ENCODE results near the gene AEBP1.

AEBP1 gene

DNA sequence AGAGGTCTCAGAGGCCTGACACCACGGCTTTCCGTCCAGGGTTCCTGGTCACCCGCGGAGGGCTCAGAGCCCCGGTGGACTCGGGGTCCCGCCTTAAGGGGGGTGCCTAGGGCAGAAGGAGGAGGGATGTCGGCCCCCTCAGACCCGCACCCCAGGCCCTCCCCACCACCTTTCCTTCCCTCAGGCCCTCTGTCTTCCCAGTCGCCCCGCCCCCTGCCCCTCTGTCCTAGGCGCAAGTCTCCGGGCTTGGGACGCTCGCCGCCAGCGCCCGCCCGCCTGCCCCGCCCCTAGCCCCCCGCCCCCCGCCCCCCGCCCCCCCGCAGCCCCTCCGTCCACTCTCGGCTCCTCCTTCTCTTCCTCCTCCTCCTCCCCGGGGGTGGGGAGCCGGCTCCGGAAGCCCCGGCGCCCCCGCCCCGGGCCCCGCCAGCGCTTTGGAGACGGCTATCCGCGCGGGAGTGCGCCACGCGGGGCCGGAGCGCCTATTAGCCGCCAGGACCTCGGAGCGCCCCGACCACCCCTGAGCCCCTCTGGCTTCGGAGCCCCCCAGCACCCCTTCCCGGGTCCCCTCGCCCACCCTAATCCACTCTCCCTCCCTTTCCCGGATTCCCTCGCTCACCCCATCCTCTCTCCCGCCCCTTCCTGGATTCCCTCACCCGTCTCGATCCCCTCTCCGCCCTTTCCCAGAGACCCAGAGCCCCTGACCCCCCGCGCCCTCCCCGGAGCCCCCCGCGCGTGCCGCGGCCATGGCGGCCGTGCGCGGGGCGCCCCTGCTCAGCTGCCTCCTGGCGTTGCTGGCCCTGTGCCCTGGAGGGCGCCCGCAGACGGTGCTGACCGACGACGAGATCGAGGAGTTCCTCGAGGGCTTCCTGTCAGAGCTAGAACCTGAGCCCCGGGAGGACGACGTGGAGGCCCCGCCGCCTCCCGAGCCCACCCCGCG lies at the start of gene AEBP1:
AEBP1 (plus strand) TSS at position 423 of the 937 bp plus-strand sequence; CDS start at position 744, 321 bp downstream.
- in situ Hi-C loops (cut with MboI; ENCODE audit: low sequenced_read_pairs, unreplicated experiment): no loop called here
- peak; percentile 70 for DNase-seq (ENCODE audit: low spot score)
- TF ChIP-seq, protein P1, sequence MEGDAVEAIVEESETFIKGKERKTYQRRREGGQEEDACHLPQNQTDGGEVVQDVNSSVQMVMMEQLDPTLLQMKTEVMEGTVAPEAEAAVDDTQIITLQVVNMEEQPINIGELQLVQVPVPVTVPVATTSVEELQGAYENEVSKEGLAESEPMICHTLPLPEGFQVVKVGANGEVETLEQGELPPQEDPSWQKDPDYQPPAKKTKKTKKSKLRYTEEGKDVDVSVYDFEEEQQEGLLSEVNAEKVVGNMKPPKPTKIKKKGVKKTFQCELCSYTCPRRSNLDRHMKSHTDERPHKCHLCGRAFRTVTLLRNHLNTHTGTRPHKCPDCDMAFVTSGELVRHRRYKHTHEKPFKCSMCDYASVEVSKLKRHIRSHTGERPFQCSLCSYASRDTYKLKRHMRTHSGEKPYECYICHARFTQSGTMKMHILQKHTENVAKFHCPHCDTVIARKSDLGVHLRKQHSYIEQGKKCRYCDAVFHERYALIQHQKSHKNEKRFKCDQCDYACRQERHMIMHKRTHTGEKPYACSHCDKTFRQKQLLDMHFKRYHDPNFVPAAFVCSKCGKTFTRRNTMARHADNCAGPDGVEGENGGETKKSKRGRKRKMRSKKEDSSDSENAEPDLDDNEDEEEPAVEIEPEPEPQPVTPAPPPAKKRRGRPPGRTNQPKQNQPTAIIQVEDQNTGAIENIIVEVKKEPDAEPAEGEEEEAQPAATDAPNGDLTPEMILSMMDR (IDR thresholded peaks at IDR 0.05; ENCODE audit: borderline replicate concordance, control extremely low read depth, extremely low read depth, insufficient read depth, missing control alignments): peak; percentile 5

DNA sequence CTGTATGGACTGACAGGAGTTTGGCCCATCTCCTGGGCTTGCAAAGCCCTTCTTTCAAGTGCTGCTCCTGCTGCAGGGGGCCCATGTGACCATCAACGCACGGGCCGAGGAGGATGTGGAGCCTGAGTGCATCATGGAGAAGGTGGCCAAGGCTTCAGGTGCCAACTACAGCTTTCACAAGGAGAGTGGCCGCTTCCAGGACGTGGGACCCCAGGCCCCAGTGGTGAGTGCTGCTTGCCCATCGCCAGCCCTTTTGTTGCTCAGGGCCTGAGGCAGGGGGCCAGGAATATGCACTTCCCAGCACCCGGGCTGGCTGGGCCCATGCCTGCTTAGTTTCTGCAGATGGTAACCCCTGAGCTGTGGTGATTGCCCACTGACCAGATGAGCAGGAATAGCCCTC lies 47.5 kb upstream of the AEBP1 start:
- in situ Hi-C loops (cut with MboI; ENCODE audit: low sequenced_read_pairs, unreplicated experiment): no loop called here
- no peak for DNase-seq (ENCODE audit: low spot score)
- TF ChIP-seq, protein P1 (IDR thresholded peaks at IDR 0.05; ENCODE audit: borderline replicate concordance, control extremely low read depth, extremely low read depth, insufficient read depth, missing control alignments): no peak

DNA sequence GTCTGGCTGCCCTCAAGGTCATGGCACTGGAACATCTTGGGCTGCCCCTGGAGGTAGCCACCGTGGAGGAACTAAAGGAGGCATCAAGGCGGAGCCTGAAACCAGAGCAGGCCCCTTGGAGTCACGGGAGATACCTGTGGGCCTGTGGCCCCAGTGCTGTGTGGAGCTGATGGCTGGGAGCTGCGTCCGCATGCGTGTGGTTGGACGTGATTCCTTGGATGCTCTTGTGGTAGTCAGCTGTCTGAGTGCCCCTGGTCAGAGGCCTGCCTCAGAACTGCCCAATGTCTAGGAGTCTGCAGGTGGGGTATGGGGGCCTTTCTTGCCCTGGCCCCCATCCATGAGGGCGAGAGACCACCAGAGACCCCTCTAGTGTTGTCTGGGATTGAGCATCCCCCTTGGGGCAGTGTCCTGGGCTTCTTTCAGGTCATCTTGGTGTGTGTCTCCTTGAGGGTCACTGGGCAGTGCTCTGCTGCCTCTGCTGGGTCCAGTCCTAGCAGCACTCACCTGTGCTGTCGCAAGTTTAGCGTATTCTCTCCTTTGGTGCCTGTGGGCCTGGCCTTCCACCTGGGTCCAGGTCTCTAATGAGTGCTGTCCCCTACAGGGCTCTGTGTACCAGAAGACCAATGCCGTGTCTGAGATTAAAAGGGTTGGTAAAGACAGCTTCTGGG lies 46.8 kb upstream of the AEBP1 start:
- in situ Hi-C loops (cut with MboI; ENCODE audit: low sequenced_read_pairs, unreplicated experiment): no loop called here

DNA sequence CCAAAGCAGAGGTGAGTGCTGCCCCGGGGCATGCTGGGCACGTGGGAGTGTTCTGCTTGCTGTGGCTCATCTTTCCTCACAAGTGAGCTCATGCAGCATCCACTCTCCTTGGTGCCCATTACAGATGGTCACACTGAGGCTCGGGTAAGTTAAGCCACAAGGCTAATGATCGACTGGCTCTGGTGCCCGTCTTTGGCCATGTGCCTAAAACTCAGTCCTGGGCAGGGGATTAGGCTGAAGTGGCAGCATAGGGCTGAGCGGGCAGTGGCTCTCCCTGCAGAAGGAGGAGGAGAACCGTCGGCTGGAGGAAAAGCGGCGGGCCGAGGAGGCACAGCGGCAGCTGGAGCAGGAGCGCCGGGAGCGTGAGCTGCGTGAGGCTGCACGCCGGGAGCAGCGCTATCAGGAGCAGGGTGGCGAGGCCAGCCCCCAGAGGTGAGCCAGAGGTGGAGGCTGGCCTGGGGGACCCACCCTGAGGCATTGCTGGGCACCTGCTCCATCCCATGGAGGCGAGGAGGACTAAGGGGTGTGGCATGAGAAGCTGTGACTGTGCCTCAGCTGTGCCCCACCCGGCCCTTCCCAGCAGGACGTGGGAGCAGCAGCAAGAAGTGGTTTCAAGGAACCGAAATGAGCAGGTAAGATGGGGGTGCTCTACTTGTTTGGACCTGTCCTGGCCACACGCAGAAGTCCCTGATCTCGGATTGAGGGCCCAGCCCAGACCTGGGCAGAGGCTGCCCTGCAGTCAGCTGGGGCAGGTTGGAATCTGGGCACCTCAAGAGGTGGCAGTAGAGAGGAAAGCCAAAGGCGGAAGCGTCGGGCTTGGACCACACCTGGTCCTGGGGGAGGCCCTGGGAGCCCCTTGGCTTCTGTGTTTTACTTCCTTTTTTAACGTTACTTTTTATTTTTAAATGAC lies 46.0 kb upstream of the AEBP1 start:
- no peak for DNase-seq (ENCODE audit: low spot score)
- in situ Hi-C loops (cut with MboI; ENCODE audit: low sequenced_read_pairs, unreplicated experiment): no loop called here
- TF ChIP-seq, protein P1 (IDR thresholded peaks at IDR 0.05; ENCODE audit: borderline replicate concordance, control extremely low read depth, extremely low read depth, insufficient read depth, missing control alignments): peak; percentile 13

More for the DNA sequence above, 46.8 kb upstream of the AEBP1 start:
- no peak for DNase-seq (ENCODE audit: low spot score)
- TF ChIP-seq, protein P1 (IDR thresholded peaks at IDR 0.05; ENCODE audit: borderline replicate concordance, control extremely low read depth, extremely low read depth, insufficient read depth, missing control alignments): no peak

DNA sequence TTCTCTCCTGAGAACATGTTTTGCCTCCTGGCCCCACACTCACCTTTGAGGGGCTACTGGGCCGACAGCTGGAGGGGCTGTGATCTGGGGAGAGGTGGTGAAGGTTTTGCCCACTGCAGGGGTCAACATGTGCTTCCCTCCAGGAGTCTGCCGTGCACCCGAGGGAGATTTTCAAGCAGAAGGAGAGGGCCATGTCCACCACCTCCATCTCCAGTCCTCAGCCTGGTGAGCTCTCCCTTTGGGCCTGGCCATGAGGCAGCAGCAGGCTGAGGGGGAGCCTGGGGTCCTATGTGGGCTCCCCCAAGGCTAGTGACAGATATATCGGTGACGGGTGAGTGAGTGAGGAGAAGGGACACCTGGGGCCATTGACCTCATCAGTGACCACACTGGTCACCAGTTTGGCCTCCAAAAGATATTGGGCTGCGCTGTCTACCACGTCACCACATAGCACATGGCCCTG lies 45.4 kb upstream of the AEBP1 start:
- DNase-seq (ENCODE audit: low spot score): no peak
- TF ChIP-seq, protein P1 (IDR thresholded peaks at IDR 0.05; ENCODE audit: borderline replicate concordance, control extremely low read depth, extremely low read depth, insufficient read depth, missing control alignments): no peak
- in situ Hi-C loops (cut with MboI; ENCODE audit: low sequenced_read_pairs, unreplicated experiment): no loop called here

Data from GM13976 (cell line).